ENCODE data around the gene GLIS1.

The GLIS1 gene

DNA sequence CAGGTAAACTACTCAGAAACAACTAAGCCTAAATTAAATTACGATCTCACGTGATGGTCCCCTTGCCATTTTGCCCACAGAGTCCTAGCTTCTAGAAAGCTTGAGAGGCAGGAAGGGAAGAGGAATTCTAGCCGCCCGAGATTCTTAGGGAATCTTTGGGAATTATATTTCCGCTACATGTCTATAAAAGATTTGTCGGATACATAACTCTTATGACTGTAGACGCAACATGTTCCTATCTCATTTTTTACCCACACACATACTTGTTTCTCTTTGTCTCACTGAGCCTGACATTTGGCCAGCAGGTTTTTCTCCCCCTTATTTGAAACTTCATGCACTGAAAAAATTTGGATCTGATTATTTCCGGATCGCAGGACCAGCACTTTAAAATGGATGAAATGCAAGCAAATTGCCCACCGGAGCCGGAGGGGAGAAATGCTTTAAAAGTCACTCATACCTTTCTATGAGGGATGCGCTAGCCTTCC, 5.5 kb downstream of the GLIS1 start:
- TF ChIP-seq, protein P1, sequence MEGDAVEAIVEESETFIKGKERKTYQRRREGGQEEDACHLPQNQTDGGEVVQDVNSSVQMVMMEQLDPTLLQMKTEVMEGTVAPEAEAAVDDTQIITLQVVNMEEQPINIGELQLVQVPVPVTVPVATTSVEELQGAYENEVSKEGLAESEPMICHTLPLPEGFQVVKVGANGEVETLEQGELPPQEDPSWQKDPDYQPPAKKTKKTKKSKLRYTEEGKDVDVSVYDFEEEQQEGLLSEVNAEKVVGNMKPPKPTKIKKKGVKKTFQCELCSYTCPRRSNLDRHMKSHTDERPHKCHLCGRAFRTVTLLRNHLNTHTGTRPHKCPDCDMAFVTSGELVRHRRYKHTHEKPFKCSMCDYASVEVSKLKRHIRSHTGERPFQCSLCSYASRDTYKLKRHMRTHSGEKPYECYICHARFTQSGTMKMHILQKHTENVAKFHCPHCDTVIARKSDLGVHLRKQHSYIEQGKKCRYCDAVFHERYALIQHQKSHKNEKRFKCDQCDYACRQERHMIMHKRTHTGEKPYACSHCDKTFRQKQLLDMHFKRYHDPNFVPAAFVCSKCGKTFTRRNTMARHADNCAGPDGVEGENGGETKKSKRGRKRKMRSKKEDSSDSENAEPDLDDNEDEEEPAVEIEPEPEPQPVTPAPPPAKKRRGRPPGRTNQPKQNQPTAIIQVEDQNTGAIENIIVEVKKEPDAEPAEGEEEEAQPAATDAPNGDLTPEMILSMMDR (IDR thresholded peaks at IDR 0.05; ENCODE audit: low read depth, low read length, missing control alignments): no peak
- no peak overlapping the region for H3K4me3 ChIP-seq (ENCODE audit: low read depth, low read length)
- no peak for DNase-seq (ENCODE audit: low read depth)

DNA sequence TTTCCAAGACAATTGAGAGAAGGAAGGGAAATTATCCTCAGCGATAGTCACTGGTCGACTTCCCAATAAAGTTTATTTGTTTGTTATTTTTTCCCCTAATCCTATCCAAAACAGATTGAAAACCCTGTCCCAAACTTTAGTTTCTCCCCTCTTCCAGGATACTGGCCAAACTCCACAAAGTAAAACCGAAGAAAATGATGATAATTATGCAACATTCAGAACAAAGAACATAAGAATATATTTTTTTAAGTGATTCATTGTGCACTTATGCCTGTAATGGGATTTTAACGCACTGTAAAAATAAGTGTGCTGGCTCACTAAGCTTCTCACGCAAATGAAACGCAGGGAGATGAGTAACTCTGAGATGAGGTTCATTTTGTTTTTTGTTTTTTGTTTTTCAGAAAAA, 6.0 kb downstream of the GLIS1 start:
- no peak for DNase-seq (ENCODE audit: low read depth)
- TF ChIP-seq, protein P1 (IDR thresholded peaks at IDR 0.05; ENCODE audit: low read depth, low read length, missing control alignments): no peak
- H3K4me3 ChIP-seq (ENCODE audit: low read depth, low read length): no peak overlapping the region

DNA sequence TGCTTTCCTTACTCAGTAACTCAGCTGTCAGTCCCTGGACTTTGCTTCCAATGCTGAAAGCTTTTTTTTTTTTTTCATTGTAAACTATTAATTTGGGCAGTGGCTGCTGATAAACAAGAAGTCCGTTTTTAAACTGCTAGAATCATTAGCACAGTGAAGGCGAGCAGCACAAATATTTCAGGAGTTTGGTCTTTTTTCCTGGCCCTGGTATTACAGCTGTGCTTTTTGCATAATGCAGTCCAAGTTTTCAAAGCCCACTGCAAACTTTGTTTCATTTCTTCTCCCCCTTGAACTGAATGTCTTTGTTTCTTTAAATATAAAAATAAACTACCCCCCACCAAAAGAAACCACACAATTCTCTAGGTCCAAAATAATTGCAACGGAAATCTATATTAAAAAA, 6.6 kb downstream of the GLIS1 start:
- no peak for DNase-seq (ENCODE audit: low read depth)
- TF ChIP-seq, protein P1 (IDR thresholded peaks at IDR 0.05; ENCODE audit: low read depth, low read length, missing control alignments): no peak
- H3K4me3 ChIP-seq (ENCODE audit: low read depth, low read length): no peak overlapping the region

DNA sequence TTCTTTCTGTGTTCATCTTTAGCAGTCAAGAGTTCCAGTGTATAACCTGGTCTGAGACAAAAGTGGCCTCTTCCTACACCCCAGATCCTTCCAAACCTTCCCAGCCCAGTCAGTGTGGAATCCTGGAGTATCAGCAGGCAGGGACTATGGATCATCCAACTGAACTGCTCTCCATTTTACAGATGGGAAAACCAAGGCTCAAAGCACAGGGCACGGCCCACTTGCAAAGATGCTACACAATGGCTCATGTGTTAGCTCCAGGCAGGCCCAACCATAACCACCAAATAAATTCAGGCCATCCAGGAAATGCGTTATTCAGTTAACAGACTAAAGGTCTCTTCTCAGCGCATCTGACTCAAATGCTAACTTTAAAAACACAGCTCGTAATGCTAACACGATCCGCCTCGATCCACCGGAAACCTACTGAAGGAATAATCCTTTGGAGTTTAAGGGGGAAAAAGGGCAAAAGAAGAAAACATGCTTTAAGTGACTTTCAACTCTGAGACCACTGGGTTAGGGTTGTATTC, 7.1 kb downstream of the GLIS1 start:
- TF ChIP-seq, protein P1 (IDR thresholded peaks at IDR 0.05; ENCODE audit: low read depth, low read length, missing control alignments): no peak
- DNase-seq (ENCODE audit: low read depth): no peak
- no peak overlapping the region for H3K4me3 ChIP-seq (ENCODE audit: low read depth, low read length)

DNA sequence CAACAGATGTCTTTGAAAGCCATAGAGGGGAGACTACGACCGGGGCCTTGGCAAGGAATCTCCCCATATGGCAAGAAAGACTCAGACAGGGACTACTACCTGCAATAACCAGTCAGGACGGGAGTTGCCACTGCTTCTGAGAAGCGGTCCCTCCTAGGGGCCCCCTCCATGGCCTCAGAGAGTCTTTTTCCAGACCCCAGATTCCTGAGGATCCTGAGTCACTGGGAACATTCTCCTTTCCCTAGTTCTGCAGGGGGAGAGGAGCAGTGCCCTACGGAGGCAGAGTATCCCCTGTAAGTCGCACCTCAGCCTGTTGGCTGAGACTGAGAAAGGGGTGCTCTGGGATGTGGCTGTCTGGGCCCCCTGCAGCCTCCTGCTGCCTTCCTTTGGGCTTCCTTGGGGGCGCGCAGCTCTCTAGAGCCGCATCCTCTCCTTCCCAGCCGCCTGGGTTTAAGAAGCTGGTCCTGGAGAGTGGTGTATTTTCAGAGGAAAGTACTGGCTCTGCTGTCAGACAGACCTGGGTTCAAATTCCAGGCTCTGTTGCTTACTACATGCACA, 7.8 kb downstream of the GLIS1 start:
- no peak for DNase-seq (ENCODE audit: low read depth)
- TF ChIP-seq, protein P1 (IDR thresholded peaks at IDR 0.05; ENCODE audit: low read depth, low read length, missing control alignments): no peak
- no peak overlapping the region for H3K4me3 ChIP-seq (ENCODE audit: low read depth, low read length)

DNA sequence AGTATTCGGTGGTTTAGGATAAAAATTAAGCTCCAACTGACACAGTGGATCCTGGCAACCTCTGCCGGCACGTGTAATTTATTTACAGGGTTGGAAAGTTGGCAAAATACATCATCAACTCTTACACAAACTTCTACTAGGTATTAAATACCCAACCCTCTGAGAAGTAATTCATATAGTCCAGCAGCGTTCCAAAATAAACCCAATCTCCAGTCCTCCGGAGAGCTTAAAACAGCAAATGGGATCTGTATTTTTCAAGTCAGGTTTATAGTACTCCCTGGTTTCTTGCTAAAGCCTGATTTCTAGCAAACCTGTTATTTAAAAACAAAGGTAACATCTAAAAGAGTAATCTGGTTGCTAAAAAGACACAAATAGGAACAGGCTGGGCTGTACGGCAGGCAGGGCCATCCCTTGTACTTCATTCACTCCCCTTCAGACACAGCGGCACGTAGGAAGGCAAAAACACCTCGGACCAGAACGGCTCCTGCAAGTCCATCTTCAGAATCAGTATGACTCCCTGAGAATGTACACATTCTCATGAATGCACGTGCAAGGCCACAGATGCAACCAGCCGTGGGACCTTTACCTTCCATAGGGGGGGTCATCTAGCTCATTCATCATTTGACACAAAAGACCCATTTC, 8.6 kb downstream of the GLIS1 start:
- H3K4me3 ChIP-seq (ENCODE audit: low read depth, low read length): no peak overlapping the region
- no peak for DNase-seq (ENCODE audit: low read depth)
- TF ChIP-seq, protein P1 (IDR thresholded peaks at IDR 0.05; ENCODE audit: low read depth, low read length, missing control alignments): no peak
